Esophagus squamous epithelium (tissue), 5 donors: ENCODE data around the gene TLR3. TPM values are rescaled to one million over a fixed set of nuclear protein-coding genes. Genes with fewer than 3 reads are reported as not detected.

Source experiments
- DNase-seq: peaks from one replicate; lab custom pipeline; 2025; lab: John Stamatoyannopoulos, UW
- H3K27ac ChIP-seq, 4 donors: fragments of 200-600 bp; sonication (generic); one replicate each; pipeline ENCODE4 v1.5.1; 2016 to 2019; ENCODE audit warnings: mild to moderate bottlenecking in 1 of 4
- H3K27me3 ChIP-seq, 4 donors: fragments of 200-600 bp; sonication (generic); 1 replicate in 3 of 4; 2 replicates in 1 of 4; pipeline versions ENCODE4 v1.5.1 to v1.6.0; 2017 to 2021; ENCODE audit warnings: antibody characterized with exemption in 1 of 4
- H3K36me3 ChIP-seq, 3 donors: fragments of 200-600 bp; sonication (generic); one replicate each; pipeline ENCODE4 v1.5.1; 2016 to 2019
- H3K4me1 ChIP-seq, 3 donors: fragments of 200-600 bp; sonication (generic); one replicate each; pipeline ENCODE4 v1.5.1; 2017 to 2019
- H3K4me3 ChIP-seq, 4 donors: fragments of 200-600 bp; sonication (generic); 1 replicate in 3 of 4; 2 replicates in 1 of 4; pipeline ENCODE4 v1.5.1; 2016 to 2019; ENCODE audit warnings: mild to moderate bottlenecking in 2 of 4, moderate library complexity in 1 of 4
- H3K9me3 ChIP-seq, 3 donors: fragments of 200-600 bp; sonication (generic); one replicate each; pipeline ENCODE4 v1.5.1; 2016 to 2019
- POLR2A ChIP-seq, 4 donors: fragments of 450-650 bp; IDR thresholded peaks; one replicate each; pipeline ENCODE4 v1.6.1; 2017; ENCODE audit warnings: antibody characterized with exemption in 4 of 4, mild to moderate bottlenecking in 4 of 4, moderate library complexity in 3 of 4
- WGBS, 2 donors: methylation state at CpG; one replicate each; pipeline ENCODE4 v1.1.5; 2018; 5-methylcytosine and 5-hydroxymethylcytosine counted together
- intact Hi-C: fragments of 100-400 bp; cut with DNase I; formaldehyde crosslinking; loops from one replicate; pipeline ENCODE4 v1.15.0; 2022
- total RNA-seq, 4 donors: library from RNA; depleted of rRNA; stranded (reverse); fragments of >200 nt; gene quantifications; one replicate each; pipeline ENCODE4 v1.1.0, GENCODE V29; 2016
- TF ChIP-seq, protein P1 (sequence below), 6 experiments: fragments of 450-650 bp in 4 of 6; fragments of 200-600 bp in 2 of 6; sonication (generic) in 2 of 6; IDR thresholded peaks; one replicate each; pipeline ENCODE4 v1.5.1; 2016 to 2019; ENCODE audit warnings: antibody characterized with exemption in 6 of 6, mild to moderate bottlenecking in 4 of 6, moderate library complexity in 4 of 6
- donor health status: DM: yes; HTN: yes; CAD: no.

Gene TLR3
- total RNA-seq, 4 donors from 2014 or later, result 2.8 to 11.6 (median 5.8) TPM

DNA sequence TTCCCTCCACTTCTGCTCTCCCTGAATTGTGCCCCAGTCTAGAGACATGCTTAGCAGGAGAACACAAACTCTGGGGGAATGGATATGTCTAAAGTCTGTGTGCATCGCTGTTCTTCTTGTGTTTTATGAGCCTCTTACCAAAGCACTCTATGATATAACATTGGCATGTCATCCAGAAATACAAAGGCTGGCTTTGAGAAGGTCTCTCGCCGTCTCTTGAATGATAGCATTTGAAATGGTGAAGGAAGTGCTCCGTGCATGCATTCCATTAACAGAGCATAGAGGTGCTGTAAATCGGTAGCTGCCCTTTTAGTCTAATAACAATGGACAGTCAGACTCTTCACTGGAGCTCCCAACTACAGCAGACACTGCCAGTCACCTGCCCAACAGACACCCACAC lies 28.4 kb downstream of the TLR3 start:
- Histone ChIP-seq H3K27ac (no peak overlapping the region), H3K36me3 (no peaks in the 10 kb centered on the region), H3K4me1 (peaks cover 0 to 9% (median 0%) of the 10 kb centered on the region in 3 donors), H3K9me3 (no peaks in the 10 kb centered on the region), H3K27me3 (no peaks in the 10 kb centered on the region), H3K4me3 (no peak overlapping the region)
- no peak for TF ChIP-seq POLR2A (IDR thresholded peaks at IDR 0.05)
- TF ChIP-seq, protein P1, sequence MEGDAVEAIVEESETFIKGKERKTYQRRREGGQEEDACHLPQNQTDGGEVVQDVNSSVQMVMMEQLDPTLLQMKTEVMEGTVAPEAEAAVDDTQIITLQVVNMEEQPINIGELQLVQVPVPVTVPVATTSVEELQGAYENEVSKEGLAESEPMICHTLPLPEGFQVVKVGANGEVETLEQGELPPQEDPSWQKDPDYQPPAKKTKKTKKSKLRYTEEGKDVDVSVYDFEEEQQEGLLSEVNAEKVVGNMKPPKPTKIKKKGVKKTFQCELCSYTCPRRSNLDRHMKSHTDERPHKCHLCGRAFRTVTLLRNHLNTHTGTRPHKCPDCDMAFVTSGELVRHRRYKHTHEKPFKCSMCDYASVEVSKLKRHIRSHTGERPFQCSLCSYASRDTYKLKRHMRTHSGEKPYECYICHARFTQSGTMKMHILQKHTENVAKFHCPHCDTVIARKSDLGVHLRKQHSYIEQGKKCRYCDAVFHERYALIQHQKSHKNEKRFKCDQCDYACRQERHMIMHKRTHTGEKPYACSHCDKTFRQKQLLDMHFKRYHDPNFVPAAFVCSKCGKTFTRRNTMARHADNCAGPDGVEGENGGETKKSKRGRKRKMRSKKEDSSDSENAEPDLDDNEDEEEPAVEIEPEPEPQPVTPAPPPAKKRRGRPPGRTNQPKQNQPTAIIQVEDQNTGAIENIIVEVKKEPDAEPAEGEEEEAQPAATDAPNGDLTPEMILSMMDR (IDR thresholded peaks at IDR 0.05), result no peak
- intact Hi-C loops, result no loop called here
- DNase-seq, result no peak
- WGBS, 2 donors, result 86 to 92% methylated on average over 5 of the region's 5 CpGs

DNA sequence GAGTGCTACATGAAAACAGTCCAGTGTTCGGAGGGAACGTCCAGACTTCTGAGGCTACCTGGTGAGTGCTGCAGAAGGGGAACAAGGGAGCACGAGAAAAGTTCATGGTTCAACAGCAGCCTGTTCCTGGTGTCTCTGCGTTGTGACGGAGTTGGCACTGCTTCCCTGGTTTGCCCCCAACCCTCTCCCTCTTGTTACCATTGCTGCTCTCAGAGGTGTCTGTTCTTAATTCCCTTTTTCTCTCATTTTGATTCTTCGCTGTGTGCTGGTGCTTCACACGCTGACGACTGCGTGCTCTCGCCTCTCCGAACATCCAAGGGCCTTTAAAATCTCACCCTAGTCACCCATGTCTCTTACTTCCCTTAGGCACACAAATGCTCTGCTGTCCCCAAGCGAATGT lies 34.0 kb downstream of the TLR3 start:
- Histone ChIP-seq H3K27me3 (peaks cover 0 to 26% (median 2%) of the 10 kb centered on the region in 4 donors), H3K36me3 (no peaks in the 10 kb centered on the region), H3K4me3 (no peak overlapping the region), H3K9me3 (no peaks in the 10 kb centered on the region), H3K27ac (no peak overlapping the region), H3K4me1 (peaks cover 9 to 24% (median 11%) of the 10 kb centered on the region in 3 donors)
- 89 to 99% methylated on average over 12 of the region's 12 CpGs for WGBS, 2 donors
- no peak for DNase-seq
- intact Hi-C loops, result no loop called here
- TF ChIP-seq, protein P1 (IDR thresholded peaks at IDR 0.05), result no peak
- TF ChIP-seq POLR2A (IDR thresholded peaks at IDR 0.05), result no peak

DNA sequence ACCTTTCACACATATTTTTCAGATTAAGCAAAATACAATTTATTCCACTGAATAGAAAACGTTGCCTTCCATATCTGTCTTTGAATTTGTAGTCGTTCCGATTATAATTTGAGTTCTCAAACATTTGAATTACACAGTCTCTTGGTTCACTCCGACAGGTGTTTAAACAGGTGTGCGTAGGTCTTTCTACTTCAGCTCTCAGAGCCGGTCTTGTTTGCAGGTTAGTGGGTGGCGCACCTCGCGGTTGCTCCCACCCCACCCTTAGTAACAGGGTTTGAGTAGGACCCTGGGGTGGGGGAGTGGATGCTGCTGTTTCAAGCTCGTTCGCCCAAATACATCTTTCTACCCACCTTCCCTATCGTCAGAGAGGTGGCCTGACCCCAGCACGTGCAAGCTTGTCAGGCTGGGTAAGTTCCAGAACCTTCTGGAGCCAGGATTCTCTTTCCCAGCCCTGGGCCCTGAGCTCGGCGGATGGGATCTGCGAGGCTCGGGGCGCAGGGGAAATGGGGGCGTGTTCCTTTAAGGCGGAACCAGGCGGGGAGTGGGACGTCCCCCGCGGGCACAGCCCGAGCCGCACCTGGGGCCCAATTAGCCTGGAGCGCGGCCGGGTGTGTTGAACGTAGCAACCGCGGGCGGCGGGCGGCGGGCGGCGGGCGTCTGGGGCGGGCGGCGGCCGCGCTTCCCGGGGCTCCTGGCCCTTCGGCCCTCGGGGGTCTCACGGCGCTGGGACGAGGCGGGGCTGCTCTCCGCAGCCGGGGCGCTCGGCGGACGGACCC lies 35.3 kb downstream of the TLR3 start, which contains the start of gene FAM149A:
FAM149A (plus strand) TSS at position 591 of the 776 bp plus-strand sequence.
- H3K4me3 ChIP-seq, result peak within 1 kb of the TSS; percentile 39 to 76 (median 63)

DNA sequence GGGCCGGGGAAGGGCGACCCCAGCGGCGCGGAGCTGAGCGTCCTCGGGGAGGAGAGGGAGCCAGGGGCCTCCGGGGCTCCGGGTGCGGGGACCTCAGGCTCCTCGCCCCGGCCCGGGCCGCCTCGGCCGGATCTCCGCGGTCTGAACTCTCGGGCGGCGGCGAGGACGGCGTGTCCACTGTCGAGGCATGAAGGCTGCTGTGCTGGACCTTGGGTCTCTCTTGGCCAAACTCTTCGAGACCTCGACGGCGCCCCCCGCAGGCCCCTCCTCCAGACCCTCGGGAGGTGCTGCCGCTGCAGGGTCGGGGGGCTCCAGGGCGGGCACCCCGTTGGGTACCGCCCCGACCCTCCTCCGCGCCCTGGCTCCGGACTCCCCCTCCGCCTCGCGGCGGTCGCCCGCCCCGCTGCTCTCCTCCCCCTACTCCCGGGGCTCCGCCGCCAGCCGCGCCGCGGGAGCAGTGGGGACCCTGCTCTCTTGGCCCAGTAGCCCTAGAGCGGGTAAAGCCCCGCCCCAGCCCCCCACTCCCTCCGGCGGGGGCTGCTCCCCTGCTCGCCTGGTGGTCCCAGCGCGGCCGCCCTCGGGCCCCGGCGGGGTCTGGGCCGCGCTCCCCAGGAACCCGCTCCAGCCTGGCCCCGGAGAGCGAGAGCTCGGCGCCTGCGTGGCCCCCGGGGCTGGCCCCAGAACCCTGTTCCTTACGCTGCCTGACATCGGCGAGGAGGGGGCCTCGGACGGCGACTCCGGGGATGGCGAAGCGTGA lies 36.1 kb downstream of the TLR3 start:
- DNase-seq, result no peak
- WGBS, 2 donors, result 0 to 8% methylated on average over 2 to 4 of the region's 83 CpGs
- peaks cover 0 to 26% (median 2%) of the 10 kb centered on the region in 4 donors for H3K27me3 ChIP-seq
- H3K36me3 ChIP-seq, result no peaks in the 10 kb centered on the region
- intact Hi-C loops, result no loop called here
- H3K4me3 ChIP-seq, result peak overlapping the region; percentile 39 to 76 (median 63)
- peak overlapping the region; percentile 11 to 72 (median 44) for H3K27ac ChIP-seq
- no peak for TF ChIP-seq POLR2A (IDR thresholded peaks at IDR 0.05)
- TF ChIP-seq, protein P1 (IDR thresholded peaks at IDR 0.05), result no peak
- no peaks in the 10 kb centered on the region for H3K9me3 ChIP-seq
- peaks cover 9 to 24% (median 11%) of the 10 kb centered on the region in 3 donors for H3K4me1 ChIP-seq

More for the DNA sequence above, 35.3 kb downstream of the TLR3 start, which contains the start of gene FAM149A:
- H3K27me3 ChIP-seq, result peaks cover 0 to 26% (median 2%) of the 10 kb centered on the region in 4 donors
- WGBS, 2 donors, result 48 to 70% methylated on average over 11 to 16 of the region's 57 CpGs
- DNase-seq, result no peak
- H3K36me3 ChIP-seq, result no peaks in the 10 kb centered on the region
- peaks cover 9 to 24% (median 11%) of the 10 kb centered on the region in 3 donors for H3K4me1 ChIP-seq
- H3K9me3 ChIP-seq, result no peaks in the 10 kb centered on the region
- peak in 1 of 4 donors; percentile 5 for TF ChIP-seq POLR2A (IDR thresholded peaks at IDR 0.05)
- TF ChIP-seq, protein P1 (IDR thresholded peaks at IDR 0.05), result no peak
- intact Hi-C loops, result no loop called here
- H3K27ac ChIP-seq, result peak within 1 kb of the TSS; percentile 11 to 72 (median 44)
